GM19468 (cell line): ENCODE measurements around the gene ACCS.

ENCODE experiments used
- ATAC-seq: cut with Tn5 transposase; IDR thresholded peaks from one replicate; pipeline ENCODE4 v1.9.1; 2021; ENCODE audit warnings: mild to moderate bottlenecking, moderate library complexity, moderate number of reproducible peaks; ENCODE audit not compliant: unreplicated experiment; ENCODE audit errors: extremely low read depth

Gene ACCS

GRCh38 chr11:44126304-44126703, 60.2 kb downstream of the ACCS start:
- ATAC-seq: no peak

- ATAC-seq: no peak
These were observed 61.1 kb downstream of the ACCS start for GRCh38 chr11:44127130-44127529.

GRCh38 chr11:44128729-44129128, 62.7 kb downstream of the ACCS start:
- ATAC-seq: no peak

- no peak for ATAC-seq
These were observed 64.7 kb downstream of the ACCS start for GRCh38 chr11:44130751-44131150.

- ATAC-seq: no peak
These were observed 67.4 kb downstream of the ACCS start for GRCh38 chr11:44133335-44133946.
